Endodermal cell (in vitro differentiated cells): ENCODE measurements around the gene PLD5. TPM values are rescaled to one million over a fixed set of nuclear protein-coding genes. Genes with fewer than 3 reads are reported as not detected.
"Not testable (repeated sequence)": the region's sequence is repeated elsewhere in the genome, so short reads cannot be mapped to it uniquely, and the experiment has no call there.

ENCODE experiments used
- DNase-seq: peaks from one replicate; pipeline ENCODE4 v3.0.0-alpha.2; 2017
- H3K27ac ChIP-seq: 2 replicates; pipeline ENCODE4 v1.5.1; 2013; ENCODE audit warnings: mild to moderate bottlenecking, low read depth, low read length, moderate library complexity
- H3K27me3 ChIP-seq: 2 replicates; pipeline ENCODE4 v1.6.1; 2013; ENCODE audit warnings: mild to moderate bottlenecking, low read length, moderate library complexity; ENCODE audit not compliant: insufficient read depth, control insufficient read depth, poor library complexity, severe bottlenecking
- H3K36me3 ChIP-seq: 2 replicates; pipeline ENCODE4 v1.7.0; 2013; ENCODE audit warnings: mild to moderate bottlenecking, low read length, moderate library complexity; ENCODE audit not compliant: control insufficient read depth, insufficient read depth
- H3K4me1 ChIP-seq: one replicate; pipeline ENCODE4 v1.7.0; 2013; ENCODE audit warnings: low read length; ENCODE audit not compliant: control insufficient read depth, insufficient read depth
- H3K4me3 ChIP-seq: 2 replicates; pipeline ENCODE4 v1.5.1; 2013; ENCODE audit warnings: mild to moderate bottlenecking, low read length, moderate library complexity
- H3K9ac ChIP-seq: 2 replicates; pipeline ENCODE4 v1.6.1; 2013; ENCODE audit warnings: mild to moderate bottlenecking, low read length, moderate library complexity; ENCODE audit not compliant: poor library complexity, severe bottlenecking; ENCODE audit errors: extremely low read depth
- H3K9me3 ChIP-seq: 2 replicates; pipeline ENCODE4 v1.6.1; 2013; ENCODE audit warnings: mild to moderate bottlenecking, low read length, moderate library complexity; ENCODE audit not compliant: control insufficient read depth
- H3K27ac Mint-ChIP-seq: 2 replicates; pipeline ENCODE4 v1.8.0; 2020; ENCODE audit warnings: mixed read lengths
- H3K27me3 Mint-ChIP-seq: 2 replicates; pipeline ENCODE4 v1.8.0; 2021; ENCODE audit warnings: mild to moderate bottlenecking, mixed read lengths; ENCODE audit not compliant: insufficient read depth
- H3K36me3 Mint-ChIP-seq: 2 replicates; pipeline ENCODE4 v1.8.0; 2020; ENCODE audit warnings: low read depth, mixed read lengths
- H3K4me1 Mint-ChIP-seq: 2 replicates; pipeline ENCODE4 v1.8.0; 2020; ENCODE audit warnings: mixed read lengths
- H3K4me3 Mint-ChIP-seq: 2 replicates; pipeline ENCODE4 v1.8.0; 2020; ENCODE audit warnings: mild to moderate bottlenecking, moderate library complexity, mixed read lengths
- H3K9me3 Mint-ChIP-seq: 2 replicates; pipeline ENCODE4 v1.8.0; 2020; ENCODE audit warnings: mild to moderate bottlenecking, mixed read lengths
- CTCF ChIP-seq: fragments of 200-600 bp; sonication (generic); conservative IDR thresholded peaks from 2 replicates; pipeline ENCODE4 v1.5.0; 2021; ENCODE audit warnings: antibody characterized with exemption, mild to moderate bottlenecking
- WGBS, 2 experiments: methylation state at CpG; one replicate each; pipeline versions ENCODE4 v1.1.5 to v1.1.7; 2013; ENCODE audit warnings: missing lambda C conversion rate in 2 of 2, mixed read lengths in 1 of 2; ENCODE audit not compliant: insufficient coverage in 1 of 2, insufficient read length in 1 of 2; 5-methylcytosine and 5-hydroxymethylcytosine counted together
- total RNA-seq, 2 donors: library from RNA; stranded (reverse); fragmentation: NEBNext Ultra II Directional in 1 of 2; extraction: Animal tissue kit (Norgen Biotek cat#: 25700) in 1 of 2; gene quantifications; 2 replicates in 1 of 2; 3 replicates in 1 of 2; pipeline ENCODE4 v1.2.1, GENCODE V29; 2021

The PLD5 gene
- total RNA-seq, 2 donors from 2014 or later, result 0.66 to 2.7 TPM

GRCh38 chr1:242065813-242066212 is 458.7 kb downstream of the PLD5 start:
- no peaks in the 10 kb centered on the region for H3K36me3 Mint-ChIP-seq
- H3K27ac Mint-ChIP-seq, result no peak overlapping the region
- H3K4me3 Mint-ChIP-seq, result no peak overlapping the region
- Histone ChIP-seq H3K4me1 (no peaks in the 10 kb centered on the region), H3K27ac (no peak overlapping the region), H3K4me3 (no peak overlapping the region), H3K27me3 (no peaks in the 10 kb centered on the region), H3K36me3 (no peaks in the 10 kb centered on the region), H3K9ac (no peak overlapping the region), H3K9me3 (no peaks in the 10 kb centered on the region)
- no peaks in the 10 kb centered on the region for H3K9me3 Mint-ChIP-seq
- no peaks in the 10 kb centered on the region for H3K4me1 Mint-ChIP-seq
- no peak for DNase-seq
- TF ChIP-seq CTCF, result no peak
- 96 to 100% methylated on average over 2 of the region's 2 CpGs for WGBS, 2 experiments
- no peaks in the 10 kb centered on the region for H3K27me3 Mint-ChIP-seq

- no peak overlapping the region for H3K27ac ChIP-seq
- no peaks in the 10 kb centered on the region for H3K27me3 Mint-ChIP-seq
- no peak overlapping the region for H3K4me3 ChIP-seq
- H3K36me3 ChIP-seq, result no peaks in the 10 kb centered on the region
- no peaks in the 10 kb centered on the region for H3K27me3 ChIP-seq
- WGBS, 2 experiments, result 72 to 87% methylated on average over 2 to 3 of the region's 3 CpGs
- H3K4me3 Mint-ChIP-seq, result no peak overlapping the region
- no peak for TF ChIP-seq CTCF
- no peak overlapping the region for H3K27ac Mint-ChIP-seq
- no peak overlapping the region for H3K9ac ChIP-seq
- H3K4me1 ChIP-seq, result peaks cover 3% of the 10 kb centered on the region
- no peaks in the 10 kb centered on the region for H3K36me3 Mint-ChIP-seq
- no peak for DNase-seq
- peaks cover 3% of the 10 kb centered on the region for H3K4me1 Mint-ChIP-seq
- H3K9me3 ChIP-seq, result no peaks in the 10 kb centered on the region
- no peaks in the 10 kb centered on the region for H3K9me3 Mint-ChIP-seq
Measured at GRCh38 chr1:242062271-242062670, 462.2 kb downstream of the PLD5 start.

GRCh38 chr1:242059976-242060375 is 464.5 kb downstream of the PLD5 start:
- H3K27ac Mint-ChIP-seq, result no peak overlapping the region
- H3K36me3 Mint-ChIP-seq, result no peaks in the 10 kb centered on the region
- no peak overlapping the region for H3K9ac ChIP-seq
- no peaks in the 10 kb centered on the region for H3K36me3 ChIP-seq
- no peaks in the 10 kb centered on the region for H3K27me3 ChIP-seq
- peaks cover 10% of the 10 kb centered on the region for H3K4me1 ChIP-seq
- H3K4me1 Mint-ChIP-seq, result peaks cover 6% of the 10 kb centered on the region
- H3K4me3 Mint-ChIP-seq, result no peak overlapping the region
- DNase-seq, result no peak
- no peak overlapping the region for H3K4me3 ChIP-seq
- no peak overlapping the region for H3K27ac ChIP-seq
- TF ChIP-seq CTCF, result no peak
- no peaks in the 10 kb centered on the region for H3K9me3 ChIP-seq
- no peaks in the 10 kb centered on the region for H3K27me3 Mint-ChIP-seq
- 91 to 92% methylated on average over 11 of the region's 11 CpGs for WGBS, 2 experiments
- H3K9me3 Mint-ChIP-seq, result no peaks in the 10 kb centered on the region

- not testable (repeated sequence) for H3K9me3 ChIP-seq, H3K27me3 ChIP-seq, H3K4me3 ChIP-seq, H3K27ac Mint-ChIP-seq, DNase-seq, H3K27ac ChIP-seq, H3K36me3 Mint-ChIP-seq, H3K9ac ChIP-seq, H3K36me3 ChIP-seq, H3K27me3 Mint-ChIP-seq, H3K4me3 Mint-ChIP-seq, H3K9me3 Mint-ChIP-seq
- 90 to 93% methylated on average over 4 of the region's 4 CpGs for WGBS, 2 experiments
- peaks cover 10% of the 10 kb centered on the region for H3K4me1 ChIP-seq
- peaks cover 11% of the 10 kb centered on the region for H3K4me1 Mint-ChIP-seq
Measured at GRCh38 chr1:242058582-242058981, 465.9 kb downstream of the PLD5 start.

GRCh38 chr1:242058181-242058580 is 466.3 kb downstream of the PLD5 start:
- not testable (repeated sequence) for H3K9me3 ChIP-seq, H3K9me3 Mint-ChIP-seq, DNase-seq, H3K27me3 ChIP-seq, H3K36me3 Mint-ChIP-seq, H3K9ac ChIP-seq, H3K27ac Mint-ChIP-seq, H3K27me3 Mint-ChIP-seq, H3K36me3 ChIP-seq, H3K4me3 Mint-ChIP-seq, H3K4me3 ChIP-seq, H3K27ac ChIP-seq
- 75% methylated on average over 2 of the region's 3 CpGs; no CpG with 5 or more reads in 1 of the 2 experiments for WGBS, 2 experiments
- peaks cover 13% of the 10 kb centered on the region for H3K4me1 ChIP-seq
- peaks cover 15% of the 10 kb centered on the region for H3K4me1 Mint-ChIP-seq
